Ovary (tissue), 3 donors: Measurements from ENCODE around the gene ME3.

Experiments
- EP300 ChIP-seq: sonication (generic); formaldehyde crosslinking; IDR thresholded peaks from one replicate; pipeline ENCODE4 v1.6.1; 2017; ENCODE audit warnings: antibody characterized with exemption
- TF ChIP-seq, protein P1 (sequence below), 3 donors: fragments of 450-650 bp in 2 of 3; fragments of 200-600 bp in 1 of 3; IDR thresholded peaks; one replicate each; pipeline versions ENCODE4 v1.5.1 to v1.8.0; 2016 to 2022; ENCODE audit warnings: antibody characterized with exemption in 3 of 3, mild to moderate bottlenecking in 1 of 3
- donor health status: DM: no; HTN: no; CAD: no.

DNA sequence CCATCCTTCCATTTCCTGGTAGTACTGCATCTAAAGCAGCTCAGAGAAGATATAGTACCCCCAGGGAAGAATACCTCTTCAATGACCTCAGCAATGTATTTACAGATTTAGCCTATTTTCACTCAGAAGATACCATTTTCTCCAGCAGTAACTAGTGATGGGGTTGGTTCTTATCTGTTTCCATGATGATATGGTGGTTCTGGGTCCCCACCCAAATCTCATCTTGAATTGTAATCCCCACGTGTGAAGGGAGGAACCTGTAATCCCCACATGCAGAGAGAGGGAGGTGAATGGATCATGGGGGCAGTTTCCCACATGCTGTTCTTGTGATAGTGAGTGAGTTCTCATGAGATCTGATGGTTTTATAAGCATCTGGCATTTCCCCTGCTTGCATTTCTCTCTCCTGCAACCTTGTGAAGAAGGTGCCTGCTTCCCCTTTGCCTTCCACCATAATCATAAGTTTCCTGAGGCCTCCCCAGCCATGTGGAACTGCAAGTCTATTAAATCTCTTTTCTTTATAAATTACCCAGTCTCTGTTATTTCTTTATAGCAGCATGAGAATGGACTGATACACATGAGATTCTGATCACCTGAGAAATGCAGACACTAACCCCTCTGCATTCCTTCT, 158.6 kb downstream of the ME3 start:
- TF ChIP-seq EP300, result no peak
- TF ChIP-seq, protein P1, sequence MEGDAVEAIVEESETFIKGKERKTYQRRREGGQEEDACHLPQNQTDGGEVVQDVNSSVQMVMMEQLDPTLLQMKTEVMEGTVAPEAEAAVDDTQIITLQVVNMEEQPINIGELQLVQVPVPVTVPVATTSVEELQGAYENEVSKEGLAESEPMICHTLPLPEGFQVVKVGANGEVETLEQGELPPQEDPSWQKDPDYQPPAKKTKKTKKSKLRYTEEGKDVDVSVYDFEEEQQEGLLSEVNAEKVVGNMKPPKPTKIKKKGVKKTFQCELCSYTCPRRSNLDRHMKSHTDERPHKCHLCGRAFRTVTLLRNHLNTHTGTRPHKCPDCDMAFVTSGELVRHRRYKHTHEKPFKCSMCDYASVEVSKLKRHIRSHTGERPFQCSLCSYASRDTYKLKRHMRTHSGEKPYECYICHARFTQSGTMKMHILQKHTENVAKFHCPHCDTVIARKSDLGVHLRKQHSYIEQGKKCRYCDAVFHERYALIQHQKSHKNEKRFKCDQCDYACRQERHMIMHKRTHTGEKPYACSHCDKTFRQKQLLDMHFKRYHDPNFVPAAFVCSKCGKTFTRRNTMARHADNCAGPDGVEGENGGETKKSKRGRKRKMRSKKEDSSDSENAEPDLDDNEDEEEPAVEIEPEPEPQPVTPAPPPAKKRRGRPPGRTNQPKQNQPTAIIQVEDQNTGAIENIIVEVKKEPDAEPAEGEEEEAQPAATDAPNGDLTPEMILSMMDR (IDR thresholded peaks at IDR 0.05), result no peak
